Ishikawa (cell line): Measurements from ENCODE around the gene IKZF4.

ENCODE experiments used
- CEBPB ChIP-seq: IDR thresholded peaks from 2 replicates; pipeline ENCODE4 v1.6.1; 2012
- EGR1 ChIP-seq: IDR thresholded peaks from 2 replicates; pipeline ENCODE4 v1.6.1; 2012
- EP300 ChIP-seq: IDR thresholded peaks from 2 replicates; pipeline ENCODE4 v1.6.1; 2012; ENCODE audit warnings: borderline replicate concordance
- NFIC ChIP-seq: IDR thresholded peaks from 2 replicates; pipeline ENCODE4 v1.6.1; 2012
- RAD21 ChIP-seq: IDR thresholded peaks from 2 replicates; pipeline ENCODE4 v1.6.1; 2012; ENCODE audit warnings: low read depth
- TAF1 ChIP-seq: IDR thresholded peaks from 2 replicates; pipeline ENCODE4 v1.6.1; 2012; ENCODE audit warnings: low read depth, mild to moderate bottlenecking
- TEAD4 ChIP-seq: IDR thresholded peaks from 2 replicates; pipeline ENCODE4 v1.6.1; 2012
- YY1 ChIP-seq: IDR thresholded peaks from 2 replicates; pipeline ENCODE4 v1.6.1; 2012; ENCODE audit warnings: low read depth
- ZBTB7A ChIP-seq: IDR thresholded peaks from 2 replicates; pipeline ENCODE4 v1.6.1; 2012; ENCODE audit warnings: low read depth
- TF ChIP-seq, protein P1 (sequence below): IDR thresholded peaks from 2 replicates; pipeline ENCODE4 v1.6.1; 2012
- TF ChIP-seq, protein P2 (sequence below): IDR thresholded peaks from 2 replicates; pipeline ENCODE4 v1.6.1; 2012
- TF ChIP-seq, protein P3 (sequence below): IDR thresholded peaks from 2 replicates; pipeline ENCODE4 v1.6.1; 2012; ENCODE audit warnings: low read depth, mild to moderate bottlenecking

DNA sequence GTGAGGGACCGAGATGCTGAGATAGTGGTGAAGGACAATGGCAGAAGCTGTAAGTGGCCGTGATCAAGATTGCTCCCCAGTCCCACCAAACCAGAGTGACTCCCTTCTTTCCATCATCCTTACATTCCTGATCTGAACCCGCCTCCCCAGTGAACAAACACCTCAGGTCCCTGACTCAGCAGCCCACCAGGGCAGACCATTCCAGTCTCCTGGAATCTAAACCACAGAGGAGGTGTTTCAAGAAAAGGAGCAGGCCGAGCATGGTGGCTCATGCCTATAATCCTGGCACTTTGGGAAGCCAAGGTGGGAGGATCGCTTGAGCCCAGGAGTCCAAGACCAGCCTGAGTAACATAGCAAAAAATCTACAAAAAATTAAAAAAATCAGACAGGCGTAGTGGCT is 65.8 kb downstream of the IKZF4 start:
- no peak for TF ChIP-seq NFIC
- no peak for TF ChIP-seq TAF1
- TF ChIP-seq, protein P1, sequence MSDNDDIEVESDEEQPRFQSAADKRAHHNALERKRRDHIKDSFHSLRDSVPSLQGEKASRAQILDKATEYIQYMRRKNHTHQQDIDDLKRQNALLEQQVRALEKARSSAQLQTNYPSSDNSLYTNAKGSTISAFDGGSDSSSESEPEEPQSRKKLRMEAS: no peak
- TF ChIP-seq CEBPB: no peak
- TF ChIP-seq, protein P2, sequence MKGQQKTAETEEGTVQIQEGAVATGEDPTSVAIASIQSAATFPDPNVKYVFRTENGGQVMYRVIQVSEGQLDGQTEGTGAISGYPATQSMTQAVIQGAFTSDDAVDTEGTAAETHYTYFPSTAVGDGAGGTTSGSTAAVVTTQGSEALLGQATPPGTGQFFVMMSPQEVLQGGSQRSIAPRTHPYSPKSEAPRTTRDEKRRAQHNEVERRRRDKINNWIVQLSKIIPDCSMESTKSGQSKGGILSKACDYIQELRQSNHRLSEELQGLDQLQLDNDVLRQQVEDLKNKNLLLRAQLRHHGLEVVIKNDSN: no peak
- TF ChIP-seq, protein P3, sequence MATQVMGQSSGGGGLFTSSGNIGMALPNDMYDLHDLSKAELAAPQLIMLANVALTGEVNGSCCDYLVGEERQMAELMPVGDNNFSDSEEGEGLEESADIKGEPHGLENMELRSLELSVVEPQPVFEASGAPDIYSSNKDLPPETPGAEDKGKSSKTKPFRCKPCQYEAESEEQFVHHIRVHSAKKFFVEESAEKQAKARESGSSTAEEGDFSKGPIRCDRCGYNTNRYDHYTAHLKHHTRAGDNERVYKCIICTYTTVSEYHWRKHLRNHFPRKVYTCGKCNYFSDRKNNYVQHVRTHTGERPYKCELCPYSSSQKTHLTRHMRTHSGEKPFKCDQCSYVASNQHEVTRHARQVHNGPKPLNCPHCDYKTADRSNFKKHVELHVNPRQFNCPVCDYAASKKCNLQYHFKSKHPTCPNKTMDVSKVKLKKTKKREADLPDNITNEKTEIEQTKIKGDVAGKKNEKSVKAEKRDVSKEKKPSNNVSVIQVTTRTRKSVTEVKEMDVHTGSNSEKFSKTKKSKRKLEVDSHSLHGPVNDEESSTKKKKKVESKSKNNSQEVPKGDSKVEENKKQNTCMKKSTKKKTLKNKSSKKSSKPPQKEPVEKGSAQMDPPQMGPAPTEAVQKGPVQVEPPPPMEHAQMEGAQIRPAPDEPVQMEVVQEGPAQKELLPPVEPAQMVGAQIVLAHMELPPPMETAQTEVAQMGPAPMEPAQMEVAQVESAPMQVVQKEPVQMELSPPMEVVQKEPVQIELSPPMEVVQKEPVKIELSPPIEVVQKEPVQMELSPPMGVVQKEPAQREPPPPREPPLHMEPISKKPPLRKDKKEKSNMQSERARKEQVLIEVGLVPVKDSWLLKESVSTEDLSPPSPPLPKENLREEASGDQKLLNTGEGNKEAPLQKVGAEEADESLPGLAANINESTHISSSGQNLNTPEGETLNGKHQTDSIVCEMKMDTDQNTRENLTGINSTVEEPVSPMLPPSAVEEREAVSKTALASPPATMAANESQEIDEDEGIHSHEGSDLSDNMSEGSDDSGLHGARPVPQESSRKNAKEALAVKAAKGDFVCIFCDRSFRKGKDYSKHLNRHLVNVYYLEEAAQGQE: no peak
- TF ChIP-seq ZBTB7A: no peak
- TF ChIP-seq YY1: no peak
- no peak for TF ChIP-seq RAD21
- no peak for TF ChIP-seq EP300
- no peak for TF ChIP-seq EGR1
- no peak for TF ChIP-seq TEAD4
